HG03280 (cell line): ENCODE measurements around the gene CR2.
A peak's percentile ranks its signal among the peaks of the same experiment; 100 is the strongest.
"Not testable (repeated sequence)": the region's sequence is repeated elsewhere in the genome, so short reads cannot be mapped to it uniquely, and the experiment has no call there.

ENCODE experiments used
- ATAC-seq: cut with Tn5 transposase; IDR thresholded peaks from one replicate; pipeline ENCODE4 v1.9.1; 2021; ENCODE audit warnings: mild to moderate bottlenecking, moderate library complexity; ENCODE audit not compliant: unreplicated experiment

Gene CR2

DNA sequence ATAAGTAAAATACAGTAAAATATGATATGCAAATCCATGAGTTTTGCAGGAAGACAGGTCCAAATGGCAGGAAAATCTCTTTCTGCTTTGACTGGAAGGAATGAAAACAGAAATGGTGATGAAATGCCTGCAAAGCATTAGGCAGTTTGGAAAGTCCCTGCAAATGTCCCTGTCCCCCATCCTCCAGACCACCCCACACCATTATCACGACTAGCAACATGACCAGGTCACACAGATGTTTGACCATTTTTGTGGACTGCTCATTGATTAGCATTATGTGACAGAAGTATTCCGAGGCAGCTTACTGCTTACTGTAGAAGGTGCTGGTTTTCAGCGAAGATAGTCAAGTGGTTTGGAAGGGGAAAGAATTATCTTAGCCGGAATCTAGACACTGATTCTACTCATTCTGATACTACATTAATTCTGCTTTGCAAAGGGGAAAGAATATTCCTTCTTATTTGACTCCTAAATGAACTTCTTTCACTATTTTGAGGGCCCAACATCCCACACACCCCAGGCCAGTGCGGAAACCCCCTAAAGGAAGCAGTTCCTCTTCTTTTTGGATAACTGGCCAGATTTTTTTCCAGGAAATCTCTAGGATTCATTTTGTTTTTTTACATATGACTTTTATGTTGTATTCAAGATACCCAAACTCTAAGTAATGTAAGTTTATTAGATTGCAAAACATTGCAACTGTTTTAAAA lies 9.5 kb upstream of the CR2 start:
- no peak for ATAC-seq

DNA sequence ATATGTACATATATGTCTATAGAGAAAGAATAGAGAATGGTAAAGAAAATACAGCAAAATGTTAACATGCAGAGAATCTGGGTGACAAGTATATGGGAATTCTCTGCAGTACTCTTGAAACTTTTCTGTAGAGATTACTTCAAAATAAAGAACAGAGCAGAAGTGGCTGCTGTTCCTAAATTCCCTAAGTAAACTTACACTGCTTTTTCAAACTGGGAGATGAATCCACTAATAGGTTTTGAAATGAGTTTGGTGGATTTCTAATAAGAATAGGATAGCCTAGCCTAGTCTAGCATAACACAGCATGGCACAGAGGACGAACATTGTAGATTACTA lies 450 bp upstream of the CR2 start:
- no peak for ATAC-seq

DNA sequence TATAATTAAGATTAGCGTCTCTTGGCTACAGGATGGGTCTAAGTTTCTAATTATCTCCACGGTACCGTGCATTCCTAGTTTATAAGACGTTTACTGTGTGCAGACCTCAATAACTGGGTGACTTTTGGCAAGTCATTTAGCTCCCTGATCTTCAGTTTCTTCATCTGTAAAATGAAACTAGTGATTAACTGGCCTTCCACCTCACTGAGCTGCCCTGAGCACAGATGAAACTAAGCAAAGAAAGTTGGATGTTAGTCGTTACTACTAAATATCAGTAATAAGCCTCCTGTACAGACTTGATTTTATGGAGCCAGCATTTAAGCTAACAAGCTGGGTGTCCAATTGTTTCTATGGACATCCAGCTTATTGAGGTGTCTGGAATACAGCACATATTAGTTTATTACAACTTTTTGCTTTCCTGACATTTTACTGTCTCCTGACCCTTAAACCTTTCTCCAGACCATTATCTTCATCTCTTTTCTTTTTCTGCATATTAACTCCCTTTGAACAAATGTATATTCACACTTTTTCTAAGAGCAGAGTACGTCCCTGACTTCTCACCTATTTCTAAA lies 1.1 kb downstream of the CR2 start:
- ATAC-seq = no peak

DNA sequence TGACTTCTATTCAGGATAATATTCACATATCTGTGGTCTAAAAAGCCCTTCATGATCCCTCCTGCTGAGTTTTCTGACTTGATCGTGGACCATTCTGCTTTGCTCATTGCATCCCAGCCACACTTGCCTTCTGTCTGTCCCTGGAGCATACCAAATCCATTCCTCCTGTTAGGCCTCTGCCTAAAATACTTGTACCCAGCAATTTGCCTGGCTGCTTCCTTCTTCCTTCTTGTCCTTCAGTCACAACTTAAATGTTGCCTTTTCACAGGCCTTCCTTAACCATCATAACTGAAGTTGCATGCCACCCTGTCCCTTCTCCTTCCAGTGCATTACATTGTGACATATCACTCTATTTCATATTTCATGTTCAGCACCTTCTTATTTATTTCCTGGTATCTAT lies 4.3 kb downstream of the CR2 start:
- ATAC-seq = no peak

DNA sequence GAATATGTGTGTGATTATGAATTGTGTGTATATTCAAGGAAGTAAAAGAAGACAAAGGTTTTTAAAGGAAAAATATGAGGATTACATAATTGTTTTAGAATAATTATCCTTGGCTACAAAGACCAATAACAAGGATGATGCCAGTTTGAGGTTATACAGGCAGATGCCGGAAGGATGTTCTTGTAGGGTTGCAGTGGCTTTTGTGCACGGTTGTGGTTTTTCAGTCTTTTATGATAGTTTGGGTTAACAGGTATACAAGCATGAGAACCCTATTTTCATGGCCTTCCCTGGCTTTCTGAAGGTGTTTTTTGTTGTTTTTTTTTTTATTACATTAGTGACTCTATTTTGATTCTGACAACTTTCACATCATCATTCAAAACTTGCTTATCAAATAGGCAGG lies 4.9 kb downstream of the CR2 start:
- no peak for ATAC-seq

DNA sequence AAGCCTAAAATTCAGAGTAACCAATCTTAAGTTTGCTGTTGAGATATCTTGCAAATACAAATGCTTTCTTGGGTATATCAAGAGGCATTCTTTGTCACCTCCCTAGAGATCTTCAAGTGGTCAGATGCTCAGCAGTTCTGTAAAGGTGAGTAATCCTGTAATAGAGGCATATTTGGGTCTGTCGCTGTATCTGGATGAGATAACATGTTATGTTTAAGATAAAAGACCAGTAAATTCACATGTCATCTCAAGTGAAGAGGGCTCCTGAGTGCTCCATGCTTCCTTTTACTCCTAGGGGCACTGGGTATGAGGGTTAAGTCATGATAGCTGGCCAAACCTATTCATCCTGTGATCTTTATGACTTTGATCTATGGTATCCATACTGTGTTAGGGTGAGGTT lies 7.5 kb downstream of the CR2 start:
- ATAC-seq = no peak

DNA sequence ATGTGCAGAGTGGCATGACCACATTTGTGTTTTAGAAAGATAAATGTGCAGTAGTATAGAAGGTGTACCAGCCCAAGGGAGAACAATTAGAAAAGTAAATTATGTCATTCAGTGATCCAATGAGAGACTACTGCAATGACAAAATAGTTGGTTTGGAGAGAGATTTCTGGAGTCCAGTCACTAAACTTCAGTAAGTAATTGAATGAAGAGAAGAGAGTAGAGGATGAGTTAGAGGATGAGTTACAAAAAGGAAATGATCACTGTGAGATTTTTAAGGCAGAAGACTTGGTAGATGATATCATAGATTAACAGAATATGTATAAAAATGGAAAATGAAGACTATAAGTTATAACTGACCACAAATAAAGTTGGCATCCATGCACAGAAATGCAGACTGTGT lies 8.4 kb downstream of the CR2 start:
- no peak for ATAC-seq

DNA sequence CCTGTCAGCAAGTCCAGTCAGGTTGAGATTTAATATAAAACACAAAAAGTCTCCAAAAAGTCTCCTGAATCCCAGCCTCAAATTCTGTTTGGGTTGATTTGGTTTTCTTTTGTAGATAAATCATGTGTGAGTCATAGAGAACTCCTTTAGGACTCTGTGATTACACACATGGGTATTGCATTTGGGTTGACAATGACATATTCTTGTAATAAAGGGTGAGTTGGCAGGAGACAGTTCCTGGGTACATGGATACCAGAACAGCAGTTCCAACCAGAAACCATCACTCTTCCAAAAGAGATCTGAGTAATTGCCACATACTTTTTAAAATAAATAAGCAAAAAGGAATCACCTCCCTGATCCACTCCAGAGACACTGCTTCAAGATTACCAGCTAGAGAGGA lies 8.9 kb downstream of the CR2 start:
- ATAC-seq = no peak

DNA sequence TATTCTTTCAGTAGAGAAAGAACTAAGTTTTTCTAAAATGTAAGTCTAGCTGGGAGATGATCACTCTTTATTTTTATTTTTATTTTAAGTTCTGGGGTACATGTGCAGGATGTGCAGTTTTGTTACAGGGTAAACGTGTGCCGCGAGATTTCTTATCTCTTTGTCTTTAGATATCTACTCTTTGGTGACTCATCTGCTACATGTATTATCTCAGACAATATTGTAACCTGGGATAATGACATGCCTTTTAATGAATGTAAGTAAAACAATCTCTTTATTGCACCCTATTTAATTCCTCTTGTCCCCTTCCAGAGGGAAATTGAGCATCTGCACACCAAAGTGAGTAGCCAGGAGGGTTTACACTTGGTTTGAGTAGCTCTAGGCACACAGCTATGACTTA lies 9.4 kb downstream of the CR2 start:
- ATAC-seq = no peak

DNA sequence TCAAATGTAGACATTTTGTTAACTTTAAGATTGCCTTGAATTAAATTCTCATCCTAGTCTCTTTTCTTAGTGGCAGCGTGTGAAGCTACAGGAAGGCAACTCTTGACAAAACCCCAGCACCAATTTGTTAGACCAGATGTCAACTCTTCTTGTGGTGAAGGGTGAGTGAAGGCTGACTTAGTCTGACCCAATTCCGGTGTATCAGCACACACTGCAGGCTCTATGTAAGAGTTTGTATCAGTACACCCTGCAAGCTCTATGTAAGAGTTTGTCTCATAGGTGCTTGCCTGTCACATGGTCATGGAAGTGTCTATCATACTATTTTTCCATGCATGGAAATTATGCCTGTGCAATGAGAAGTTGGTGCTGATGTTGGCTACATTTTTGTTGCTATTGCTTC lies 16.8 kb downstream of the CR2 start:
- ATAC-seq = no peak

DNA sequence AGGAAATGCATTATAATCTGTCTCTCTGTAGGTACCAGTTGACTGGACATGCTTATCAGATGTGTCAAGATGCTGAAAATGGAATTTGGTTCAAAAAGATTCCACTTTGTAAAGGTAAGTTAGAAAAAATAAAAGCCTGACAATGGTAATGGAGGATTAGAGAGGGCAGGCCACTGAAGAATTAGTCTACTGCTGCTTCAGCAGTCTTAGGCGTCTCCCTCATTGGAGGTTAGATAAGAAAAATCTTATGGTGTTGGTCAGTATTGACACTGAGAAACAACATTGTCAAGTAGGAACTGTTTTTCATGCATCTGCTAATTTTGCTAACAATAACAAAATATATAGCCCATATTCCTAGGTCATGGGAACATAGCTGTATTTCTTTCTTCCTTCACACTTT lies 20.1 kb downstream of the CR2 start:
- no peak for ATAC-seq

DNA sequence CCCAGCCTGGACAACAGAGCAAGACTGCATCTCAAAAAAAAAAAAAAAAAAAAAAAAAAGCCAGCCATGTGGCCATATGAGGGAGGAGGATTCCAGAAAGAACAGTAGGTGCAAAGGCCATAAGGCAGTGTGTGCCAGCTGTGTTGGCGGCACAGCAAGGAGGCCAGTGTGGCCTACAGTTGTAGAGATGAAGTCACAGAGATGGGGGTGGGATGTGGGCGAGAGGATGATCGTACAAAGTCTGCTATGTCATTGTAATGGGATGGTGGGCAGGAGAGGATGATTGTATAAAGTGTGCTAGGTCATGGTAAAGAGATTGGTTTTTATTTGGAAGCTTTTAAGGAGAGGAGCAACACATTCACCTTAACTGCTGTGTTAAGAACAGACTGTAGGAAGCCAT lies 32.1 kb downstream of the CR2 start:
- ATAC-seq = no peak

DNA sequence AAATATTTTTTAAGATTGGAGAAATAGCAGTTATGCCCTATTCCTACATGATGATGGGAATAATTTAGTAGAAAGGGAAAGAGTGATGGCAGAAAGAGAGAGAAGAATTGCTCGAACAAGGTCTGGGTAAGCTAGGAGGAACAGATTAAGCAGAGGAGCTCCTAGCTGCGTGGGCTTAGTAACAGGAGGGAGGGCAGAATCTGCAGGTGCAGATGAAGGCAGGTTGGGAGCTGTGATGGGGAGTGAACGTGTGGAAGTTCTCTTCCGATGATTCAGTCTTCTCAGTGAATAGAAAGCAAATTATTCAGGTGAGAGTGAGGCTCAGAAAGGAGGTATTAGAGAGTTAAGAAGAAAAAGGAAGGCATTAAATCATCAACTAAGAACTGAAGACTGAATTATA lies 33.5 kb downstream of the CR2 start:
- ATAC-seq = no peak

DNA sequence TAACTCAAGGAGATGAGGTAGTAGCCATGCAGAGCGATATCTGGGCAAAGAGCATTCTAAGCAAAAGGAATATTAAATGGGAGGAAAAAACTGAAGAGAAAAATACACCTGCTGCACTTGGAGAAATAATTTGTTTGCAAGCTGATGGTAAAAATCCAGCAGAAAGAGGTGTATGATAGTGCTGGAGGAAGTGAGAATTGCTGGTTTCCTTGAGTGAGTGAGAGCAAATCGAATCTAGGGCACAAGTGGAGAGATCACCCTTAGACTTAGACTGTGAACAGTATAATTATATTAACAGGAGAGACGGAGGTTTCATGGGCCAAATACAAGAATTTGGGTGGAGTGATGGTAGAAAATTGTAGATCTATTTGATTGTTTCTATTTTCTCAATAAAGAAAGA lies 39.1 kb downstream of the CR2 start:
- no peak for ATAC-seq

DNA sequence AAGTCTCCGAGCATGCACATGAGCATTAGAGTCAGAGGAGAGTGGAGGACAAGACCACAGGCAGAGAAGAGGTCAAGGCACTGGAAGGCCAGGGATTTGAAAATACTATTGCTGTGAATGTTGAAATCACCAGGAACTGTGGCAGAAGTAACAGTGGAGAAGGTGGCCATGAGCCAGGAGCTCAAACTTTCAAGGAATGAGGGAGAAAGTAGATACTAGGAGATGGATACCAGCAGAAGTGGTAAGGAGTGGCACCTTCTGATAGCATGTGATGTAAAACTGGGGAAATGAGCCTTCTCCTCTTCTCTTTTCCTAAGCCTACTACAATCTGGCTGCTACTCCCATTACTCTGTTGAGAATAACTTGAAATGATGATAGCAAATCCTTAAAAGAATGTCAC lies 40.0 kb downstream of the CR2 start:
- ATAC-seq = no peak

DNA sequence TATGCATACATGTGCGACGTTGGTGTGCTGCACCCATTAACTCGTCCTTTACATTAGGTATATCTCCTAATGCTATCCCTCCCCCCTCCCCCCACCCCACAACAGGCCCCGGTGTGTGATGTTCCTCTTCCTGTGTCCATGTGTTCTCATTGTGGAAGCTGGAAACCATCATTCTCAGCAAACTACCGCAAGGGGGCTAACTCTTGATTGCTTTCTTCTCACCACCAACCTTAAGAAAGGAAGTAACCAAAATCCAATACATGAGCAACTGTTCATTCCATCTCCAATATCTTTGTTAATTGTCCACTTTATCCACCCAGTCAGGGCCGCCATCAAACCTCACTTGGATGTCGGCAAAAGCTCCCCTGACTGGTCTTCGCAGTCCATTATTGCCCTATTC lies 41.2 kb downstream of the CR2 start:
- not testable (repeated sequence) for ATAC-seq

DNA sequence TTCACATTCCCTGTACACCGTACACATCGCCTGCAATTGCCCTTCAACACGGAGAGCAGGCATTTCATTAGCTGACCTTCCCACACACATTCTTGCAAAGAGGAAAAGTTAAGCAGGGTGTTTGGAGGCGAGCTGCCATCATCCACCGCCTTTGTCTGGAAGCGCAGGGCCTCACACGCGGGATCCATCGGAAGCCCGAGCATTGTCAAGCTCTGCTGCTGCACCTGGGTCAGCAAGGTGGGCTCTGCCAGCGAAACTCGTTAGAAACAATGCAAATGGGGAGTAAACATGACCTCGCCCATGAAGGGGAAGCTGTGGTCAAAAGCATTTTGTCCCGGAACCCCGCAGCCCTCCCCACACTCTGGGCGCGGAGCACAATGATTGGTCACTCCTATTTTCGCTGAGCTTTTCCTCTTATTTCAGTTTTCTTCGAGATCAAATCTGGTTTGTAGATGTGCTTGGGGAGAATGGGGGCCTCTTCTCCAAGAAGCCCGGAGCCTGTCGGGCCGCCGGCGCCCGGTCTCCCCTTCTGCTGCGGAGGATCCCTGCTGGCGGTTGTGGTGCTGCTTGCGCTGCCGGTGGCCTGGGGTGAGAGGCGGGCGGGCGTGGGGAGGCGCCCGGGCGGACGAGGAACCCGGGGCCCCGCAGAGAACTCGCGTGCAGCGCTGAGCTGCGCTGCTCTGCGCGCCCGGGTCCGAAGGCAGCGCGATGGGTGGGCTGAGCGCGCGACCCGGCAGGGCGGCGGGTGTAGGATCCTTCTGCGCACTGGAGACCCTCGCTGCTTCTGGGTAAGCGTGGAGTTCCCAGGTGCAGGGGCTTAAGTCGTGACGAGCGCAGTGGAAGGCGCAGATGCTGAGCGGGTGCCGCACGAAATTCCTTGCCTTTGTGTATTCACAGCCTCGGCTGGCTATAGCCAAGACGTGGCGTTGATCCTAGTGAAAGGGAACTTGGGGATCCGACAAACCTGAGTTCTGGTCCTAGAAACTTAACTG lies 42.0 kb downstream of the CR2 start, which contains the start of gene CR1:
TSS of gene CR1 (plus strand) at position 357 of the 992 bp plus-strand sequence. CDS start at position 468, 111 bp downstream.
- ATAC-seq = peak; percentile 60

DNA sequence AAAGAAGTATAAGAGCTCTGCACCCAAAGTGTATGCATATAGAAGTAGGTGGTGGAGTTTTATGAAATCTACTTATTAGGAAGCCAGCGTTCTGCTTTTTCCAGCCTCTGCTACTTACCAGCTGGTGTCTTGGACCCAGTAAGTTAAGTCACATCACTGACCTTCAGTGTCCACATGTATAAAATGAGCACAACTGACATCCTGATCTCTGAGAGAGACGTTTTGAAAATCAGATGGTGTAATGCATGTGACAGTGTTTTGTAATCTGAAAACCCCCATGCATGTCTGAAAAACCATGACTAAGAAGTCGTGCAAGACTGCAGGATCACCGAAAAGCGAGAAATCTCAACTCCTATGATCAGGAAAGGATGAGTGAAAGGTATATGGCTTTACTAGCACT lies 43.8 kb downstream of the CR2 start:
- no peak for ATAC-seq

DNA sequence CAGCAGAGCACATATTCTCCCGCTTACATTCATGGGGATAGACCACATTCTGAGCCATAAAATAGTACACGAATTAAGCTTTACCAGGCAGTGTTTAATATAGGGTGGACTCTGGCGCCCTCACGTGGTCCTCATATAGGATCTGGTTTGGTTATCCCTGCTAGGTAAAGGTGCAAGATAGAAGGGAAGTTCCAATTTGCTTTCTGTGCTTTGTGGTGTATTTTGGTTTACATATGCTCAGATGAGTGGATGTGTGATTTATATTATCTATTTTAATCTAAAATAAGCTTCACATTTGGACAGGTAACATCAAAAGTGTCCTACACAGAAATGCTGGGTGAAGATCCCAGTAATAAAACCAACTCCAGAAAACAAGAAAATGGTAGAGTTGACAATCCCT lies 45.4 kb downstream of the CR2 start:
- no peak for ATAC-seq

DNA sequence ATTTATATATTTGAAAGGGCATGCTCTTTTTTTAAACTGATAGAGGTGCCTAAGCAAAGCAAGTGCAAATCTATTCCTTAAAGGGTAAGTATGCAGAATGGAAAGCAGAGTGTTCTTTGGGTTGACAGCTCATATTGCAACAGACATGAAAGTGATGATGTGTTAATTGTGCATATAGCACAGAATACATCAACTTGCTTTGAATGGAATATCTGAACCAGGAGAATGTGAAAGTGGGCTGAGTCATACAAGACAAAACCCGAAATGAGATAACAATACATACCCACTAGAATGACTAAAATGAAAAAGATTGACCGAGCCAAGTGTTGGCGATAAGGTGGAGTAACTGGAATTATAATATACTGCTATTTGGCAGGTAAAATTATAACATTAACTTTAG lies 46.2 kb downstream of the CR2 start:
- no peak for ATAC-seq

DNA sequence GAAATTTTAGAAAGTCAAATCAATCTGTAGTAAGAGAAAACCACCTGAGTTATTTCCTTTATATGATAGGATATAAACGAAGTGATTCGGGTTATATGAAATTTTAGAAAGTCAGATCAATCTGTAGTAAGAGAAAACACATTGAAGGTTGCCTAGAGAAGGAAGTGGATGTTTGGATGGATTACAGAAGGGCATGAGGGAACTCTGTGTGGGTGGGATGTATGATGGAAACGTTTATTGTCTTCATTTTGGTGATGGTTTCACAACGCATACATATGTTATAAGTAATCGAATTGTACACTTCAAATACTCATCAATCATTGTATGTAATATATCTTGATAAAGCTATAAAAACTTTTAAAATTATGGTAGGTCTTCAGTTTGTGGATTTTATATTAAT lies 46.9 kb downstream of the CR2 start:
- ATAC-seq = no peak

DNA sequence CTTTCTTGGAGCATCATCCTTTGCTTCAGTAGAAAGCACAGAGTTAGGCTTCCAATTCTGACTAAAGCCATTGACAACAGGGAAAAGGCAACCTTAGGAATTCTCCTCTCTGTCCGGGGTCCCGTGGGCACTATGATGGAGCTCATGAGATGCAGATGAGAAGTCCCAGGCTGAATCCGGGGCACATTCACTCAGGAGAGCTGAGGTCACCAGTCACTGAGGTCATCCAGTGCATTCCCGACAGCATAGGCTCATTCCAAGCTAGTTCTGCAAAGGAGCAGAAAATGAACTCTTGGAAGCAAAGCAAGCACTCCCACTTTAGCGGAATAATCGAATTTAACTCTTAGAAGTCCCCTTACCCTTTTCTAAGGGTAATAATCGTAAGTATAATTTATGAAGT lies 48.6 kb downstream of the CR2 start:
- no peak for ATAC-seq
